HG03469 (cell line): ENCODE results near the gene RNGTT.
"Not testable (repeated sequence)": the region's sequence is repeated elsewhere in the genome, so short reads cannot be mapped to it uniquely, and the experiment has no call there.

Source experiments
- ATAC-seq: cut with Tn5 transposase; IDR thresholded peaks from one replicate; pipeline ENCODE4 v1.9.1; 2021; ENCODE audit warnings: mild to moderate bottlenecking, moderate library complexity, moderate number of reproducible peaks; ENCODE audit not compliant: unreplicated experiment

Gene RNGTT

GRCh38 chr6:88741071-88741470 lies 222.3 kb downstream of the RNGTT start:
- no peak for ATAC-seq

DNA sequence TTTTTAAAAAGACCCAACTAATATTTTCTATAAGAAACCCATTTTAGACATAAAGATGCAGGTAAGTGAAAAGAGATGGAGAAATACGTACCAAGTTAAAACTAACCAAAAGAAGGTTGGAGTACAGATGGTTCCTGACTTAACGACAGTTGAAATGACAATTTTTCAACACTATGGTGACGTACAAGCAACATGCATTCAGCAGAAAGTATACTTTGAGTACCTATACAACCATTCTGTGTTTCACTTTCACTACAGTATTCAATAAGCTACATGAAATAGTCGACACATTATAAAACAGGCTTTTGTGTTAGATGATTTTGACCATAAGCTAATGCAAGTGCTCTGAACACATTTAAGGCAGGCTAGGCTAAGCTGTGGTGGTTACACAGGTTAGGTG lies 228.9 kb downstream of the RNGTT start:
- no peak for ATAC-seq

DNA sequence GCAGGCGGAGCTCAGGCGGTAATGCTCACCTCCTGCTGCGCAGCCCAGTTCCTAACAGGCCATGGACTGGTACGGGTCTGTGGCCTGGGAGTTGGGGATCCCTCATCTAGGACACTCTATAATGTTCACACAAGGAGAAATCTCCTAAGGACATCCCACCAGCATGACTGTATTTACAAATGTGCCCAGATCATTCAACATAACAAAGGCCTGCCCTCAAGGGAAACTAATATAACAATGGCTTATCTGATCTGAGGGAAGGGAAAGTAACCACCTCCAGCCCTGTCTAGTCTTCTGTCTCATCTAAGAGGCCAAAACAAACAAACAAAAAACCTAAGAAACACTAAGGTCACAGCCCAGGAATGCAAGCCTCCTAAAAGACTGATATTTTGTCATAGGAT lies 232.8 kb downstream of the RNGTT start:
- no peak for ATAC-seq

- ATAC-seq, result no peak
Observed at GRCh38 chr6:88728756-88729155, 234.7 kb downstream of the RNGTT start.

DNA sequence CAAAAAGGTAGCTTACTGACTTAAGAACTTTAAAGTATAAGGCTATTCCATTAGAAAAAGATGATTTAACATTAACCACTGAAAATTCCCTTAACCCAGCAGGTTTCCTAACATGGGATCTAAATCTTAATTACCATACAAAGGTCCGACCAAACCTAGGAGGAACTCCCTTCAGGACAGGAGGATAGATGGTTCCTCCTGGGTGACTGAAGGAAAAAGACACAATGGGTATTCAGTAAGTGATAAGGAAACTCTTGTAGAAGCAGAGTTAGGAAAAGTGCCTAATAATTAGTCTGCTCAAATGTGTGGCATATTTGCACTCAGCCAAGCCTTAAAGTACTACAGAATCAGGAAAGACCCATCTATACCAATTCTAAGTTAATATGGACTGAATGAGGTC lies 237.0 kb downstream of the RNGTT start:
- ATAC-seq, result not testable (repeated sequence)

DNA sequence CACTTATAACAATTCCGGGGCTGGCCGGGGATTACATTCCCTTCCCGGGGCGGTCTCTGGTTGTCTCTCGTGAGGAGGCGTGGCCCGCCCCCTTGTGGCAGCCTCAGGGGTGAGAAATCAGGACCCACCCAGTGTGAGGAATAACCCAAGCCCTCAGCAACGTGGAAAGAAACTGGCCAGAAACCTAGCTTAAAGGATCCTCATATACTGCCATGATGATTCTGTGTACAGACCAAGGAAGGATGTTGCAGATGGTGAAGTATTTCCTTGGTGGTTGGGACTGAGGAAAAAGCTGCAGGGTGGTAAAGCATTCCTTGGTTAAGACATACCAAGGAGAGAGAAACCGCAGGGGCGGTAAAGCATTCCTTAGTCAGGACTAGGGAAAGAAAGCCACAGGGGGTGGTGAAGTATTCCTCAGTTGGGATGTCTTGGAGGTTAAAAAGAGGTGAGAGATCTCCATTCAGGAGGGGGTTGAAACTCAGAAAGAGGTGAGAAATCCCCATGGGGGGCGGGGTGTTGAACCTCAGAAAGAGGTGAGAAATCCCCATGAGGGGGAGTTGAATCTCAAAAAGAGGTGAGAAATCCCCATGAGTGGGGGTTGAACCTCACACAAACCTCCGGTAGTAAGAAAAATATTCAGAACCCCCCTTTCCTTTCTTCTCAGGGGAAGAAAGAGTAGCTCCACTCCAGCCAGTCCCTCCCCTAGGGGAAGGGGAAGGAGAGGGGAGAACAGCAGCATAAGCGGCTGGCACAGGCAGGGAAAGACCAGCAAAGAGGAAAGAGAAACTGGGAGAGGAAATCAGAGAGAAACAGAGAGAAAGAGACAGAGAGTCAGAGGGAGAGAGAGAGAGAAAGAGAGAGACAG lies 238.1 kb downstream of the RNGTT start:
- no peak for ATAC-seq

DNA sequence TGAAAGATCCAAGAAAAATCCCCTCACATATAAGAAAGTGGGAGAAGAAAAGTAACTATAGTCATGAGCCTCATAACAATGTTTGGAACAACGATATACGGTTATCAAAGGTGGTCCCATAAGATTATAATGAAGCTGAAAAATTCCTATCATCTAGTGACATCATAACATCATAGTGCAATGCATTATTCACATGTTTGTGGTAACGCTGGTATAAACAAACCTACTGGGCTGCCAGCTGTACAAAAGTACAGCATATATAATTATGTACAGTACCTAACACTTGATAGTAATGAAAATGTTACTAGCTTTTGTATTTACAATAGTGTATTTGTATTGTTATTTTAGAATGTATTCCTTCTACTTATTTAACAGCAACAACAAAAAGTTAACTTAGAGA lies 240.7 kb downstream of the RNGTT start:
- no peak for ATAC-seq

DNA sequence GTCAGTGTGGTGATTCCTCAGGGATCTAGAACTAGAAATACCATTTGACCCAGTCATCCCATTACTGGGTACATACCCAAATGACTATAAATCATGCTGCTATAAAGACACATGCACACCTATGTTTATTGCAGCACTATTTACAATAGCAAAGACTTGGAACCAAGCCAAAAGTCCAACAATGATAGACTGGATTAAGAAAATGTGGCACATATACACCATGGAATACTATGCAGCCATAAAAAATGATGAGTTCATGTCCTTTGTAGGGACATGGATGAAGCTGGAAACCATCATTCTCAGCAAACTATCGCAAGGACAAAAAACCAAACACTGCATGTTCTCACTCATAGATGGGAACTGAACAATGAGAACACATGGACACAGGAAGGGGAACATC lies 247.0 kb downstream of the RNGTT start:
- not testable (repeated sequence) for ATAC-seq

DNA sequence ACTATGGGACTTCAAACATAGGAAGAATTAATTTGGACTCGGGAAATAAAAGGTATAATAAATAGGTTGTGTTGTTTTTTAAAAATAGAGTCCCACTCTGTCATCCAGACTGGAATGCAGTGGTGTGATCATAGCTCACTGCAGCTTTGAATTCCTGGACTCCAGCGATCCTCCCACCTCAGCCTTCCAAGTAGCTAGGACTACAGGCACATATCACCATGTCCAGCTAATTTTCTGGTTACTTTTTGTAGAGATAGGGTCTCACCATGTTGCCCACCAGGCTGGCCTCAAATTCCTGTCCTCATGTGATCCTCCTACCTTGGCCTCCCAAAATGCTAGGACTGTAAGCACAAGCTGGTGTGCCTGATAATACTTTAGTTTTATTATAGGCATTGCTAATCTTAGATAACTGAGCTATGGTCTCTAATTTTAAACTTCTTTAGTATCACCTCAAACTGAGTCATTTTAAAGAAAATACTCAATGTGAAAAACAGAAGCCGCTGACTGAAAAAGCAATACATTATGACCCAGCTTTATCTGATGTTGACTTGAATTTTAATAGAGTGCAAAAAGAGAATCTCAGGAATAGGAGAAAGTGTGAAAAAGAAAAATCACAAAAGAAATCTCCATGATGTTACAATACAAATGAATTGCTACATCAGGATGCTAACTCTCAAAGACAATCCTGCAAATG lies 251.0 kb downstream of the RNGTT start:
- no peak for ATAC-seq

DNA sequence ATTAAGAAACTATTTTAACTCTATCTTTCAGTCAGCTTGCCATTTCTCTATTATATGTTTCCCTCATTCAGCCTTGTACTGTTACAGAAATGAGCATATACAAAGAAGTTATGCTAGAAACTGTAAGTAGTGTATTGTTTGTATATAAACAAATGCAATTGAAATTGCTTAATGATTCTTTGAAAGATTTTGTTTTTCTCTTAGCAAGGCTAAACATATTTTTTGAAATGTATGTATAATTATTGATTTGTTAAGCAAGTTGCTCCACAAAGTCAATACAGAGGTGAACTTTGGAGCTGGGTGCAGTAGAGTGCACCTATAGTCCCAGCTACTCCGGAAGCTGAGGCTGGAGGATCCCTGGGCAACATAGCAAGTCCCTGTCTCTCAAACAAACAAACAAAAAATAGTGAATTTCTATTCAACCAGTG lies 253.6 kb downstream of the RNGTT start:
- no peak for ATAC-seq

GRCh38 chr6:88708197-88708744 lies 255.1 kb downstream of the RNGTT start:
- no peak for ATAC-seq

DNA sequence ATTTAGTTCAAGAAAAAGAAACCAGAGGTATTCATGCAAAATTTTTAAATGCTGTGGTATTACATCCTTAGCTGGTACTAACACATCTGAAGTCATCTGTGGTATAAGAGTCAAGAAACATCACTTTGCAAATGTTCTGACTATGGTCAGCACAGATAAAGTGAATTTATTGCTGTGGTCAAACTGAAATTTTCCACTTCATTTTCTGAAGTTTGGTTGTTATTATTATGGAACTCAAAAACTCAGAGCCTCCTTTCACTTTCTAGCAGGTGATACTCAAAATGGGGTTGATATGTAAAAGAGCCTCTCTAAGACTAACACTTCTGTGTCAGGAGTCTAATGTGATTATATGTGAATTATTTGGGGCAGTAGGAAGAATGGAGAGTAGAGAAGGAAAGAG lies 257.8 kb downstream of the RNGTT start:
- peak; percentile 89 for ATAC-seq

DNA sequence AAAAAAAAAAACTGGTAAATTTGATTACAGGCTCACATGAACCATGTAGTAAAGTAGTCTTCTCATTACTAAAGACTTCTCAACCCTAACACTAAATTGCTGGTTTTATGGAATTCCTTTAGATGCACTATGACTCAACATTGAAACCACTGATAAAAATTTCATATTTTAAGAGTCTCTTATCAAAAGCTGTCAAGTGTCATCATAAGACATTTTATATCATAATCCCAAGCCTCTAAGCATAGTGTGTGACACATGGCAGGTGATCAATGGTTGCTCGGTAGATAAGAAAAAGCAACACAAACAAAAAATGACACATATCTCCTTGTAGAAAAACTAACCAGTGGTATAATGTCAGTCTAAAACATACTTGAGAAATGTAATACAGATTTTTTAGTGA lies 258.4 kb downstream of the RNGTT start:
- ATAC-seq, result no peak

DNA sequence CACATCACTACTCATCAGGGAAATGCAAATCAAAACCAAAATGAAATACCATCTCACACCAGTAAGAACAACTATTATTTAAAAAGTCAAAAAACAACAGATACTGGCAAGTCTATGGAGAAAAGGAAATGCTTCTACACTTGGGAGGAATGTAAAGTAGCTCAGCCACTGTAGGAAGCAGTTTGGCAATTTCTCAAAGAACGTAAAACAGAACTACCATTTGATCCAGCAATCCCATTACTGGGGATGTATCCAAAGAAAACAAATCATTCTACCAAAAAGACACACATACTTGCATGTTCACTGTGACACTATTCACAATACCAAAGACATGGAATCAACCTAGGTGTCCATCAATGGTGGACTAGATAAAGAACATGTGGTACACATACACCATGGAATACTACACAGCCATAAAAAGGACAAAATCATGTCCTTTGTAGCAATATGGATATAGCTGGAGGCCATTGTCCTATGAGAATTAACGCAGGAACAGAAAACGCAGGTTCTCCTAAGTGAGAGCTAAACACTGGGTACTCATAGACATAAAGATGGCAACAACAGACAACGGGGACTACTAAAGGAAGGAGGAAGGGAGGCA lies 260.4 kb downstream of the RNGTT start:
- ATAC-seq, result no peak

DNA sequence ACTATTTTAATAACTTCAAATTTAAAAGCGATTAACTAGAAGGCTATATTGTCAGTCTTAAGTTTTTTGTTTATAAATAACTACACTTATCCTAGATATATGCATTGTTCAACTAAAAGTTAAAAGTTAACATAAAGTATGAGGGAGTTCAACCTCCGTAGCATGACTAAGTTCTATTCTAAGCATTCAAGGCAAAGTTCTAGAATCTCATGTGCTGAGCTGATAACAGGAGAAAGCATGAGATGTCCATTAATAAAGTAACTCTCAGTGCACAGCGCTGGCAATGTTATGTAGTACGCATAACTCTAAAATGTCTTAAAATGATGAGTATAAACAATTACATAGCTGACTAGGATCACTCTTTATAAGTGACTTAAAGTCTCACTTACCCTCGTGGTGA lies 264.8 kb downstream of the RNGTT start:
- ATAC-seq, result no peak

GRCh38 chr6:88695937-88696336 lies 267.5 kb downstream of the RNGTT start:
- ATAC-seq, result no peak

DNA sequence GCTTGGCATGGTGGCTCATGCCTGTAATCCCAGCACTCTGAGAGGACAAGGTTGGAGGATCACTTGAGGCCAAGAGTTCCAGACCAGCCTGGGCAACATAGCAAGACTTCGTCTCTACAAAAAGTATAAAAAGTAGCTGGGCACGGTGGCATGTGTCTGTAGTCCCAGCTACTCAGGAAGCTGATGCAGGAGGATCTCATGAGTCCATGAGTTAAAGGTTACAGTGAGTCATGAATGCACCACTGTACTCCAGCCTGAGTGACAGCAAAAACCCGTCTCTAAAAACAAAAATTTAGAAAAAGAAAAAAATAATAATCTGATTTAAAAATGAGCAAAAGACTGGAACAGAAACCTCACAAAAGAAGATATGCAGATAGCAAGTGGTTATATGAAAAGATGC lies 279.7 kb downstream of the RNGTT start:
- ATAC-seq, result no peak

- no peak for ATAC-seq
Observed at GRCh38 chr6:88680654-88681053, 282.8 kb downstream of the RNGTT start.

DNA sequence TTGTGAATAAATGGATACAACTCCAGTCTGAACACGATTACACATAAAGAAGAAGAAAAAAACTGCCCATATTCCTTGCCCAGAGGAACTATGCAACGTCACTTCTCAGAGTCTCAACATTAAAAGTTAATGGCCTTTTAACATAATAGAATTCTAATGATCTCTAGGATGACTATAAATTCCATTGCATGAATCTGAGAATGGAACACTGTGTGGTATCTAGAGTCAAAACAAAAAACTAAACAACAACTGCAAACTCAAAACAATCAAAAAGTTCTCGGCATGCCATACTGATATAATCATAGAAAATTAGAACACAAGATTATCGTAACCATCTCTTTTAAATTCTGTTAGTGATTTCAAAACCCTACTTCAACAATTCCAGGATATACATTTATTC lies 283.6 kb downstream of the RNGTT start:
- no peak for ATAC-seq

DNA sequence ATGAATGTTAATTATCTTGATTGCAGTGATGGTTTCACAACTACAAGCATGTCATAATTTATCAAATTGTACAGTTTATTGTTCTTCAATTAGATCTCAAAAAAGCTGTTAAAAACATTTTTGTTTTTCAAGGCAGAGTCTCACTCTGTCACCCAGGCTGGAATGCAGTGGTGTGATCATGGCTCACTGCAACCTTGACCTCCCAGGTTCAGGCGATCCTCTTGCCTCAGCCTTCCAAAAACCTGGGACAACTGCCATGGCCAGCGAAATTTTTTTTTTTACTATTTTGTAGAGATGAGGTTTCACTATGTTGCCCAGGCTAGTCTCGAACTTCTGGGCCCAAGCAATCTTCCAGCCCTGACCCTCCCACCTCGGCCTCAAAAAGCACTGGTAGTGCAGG lies 286.1 kb downstream of the RNGTT start:
- no peak for ATAC-seq

DNA sequence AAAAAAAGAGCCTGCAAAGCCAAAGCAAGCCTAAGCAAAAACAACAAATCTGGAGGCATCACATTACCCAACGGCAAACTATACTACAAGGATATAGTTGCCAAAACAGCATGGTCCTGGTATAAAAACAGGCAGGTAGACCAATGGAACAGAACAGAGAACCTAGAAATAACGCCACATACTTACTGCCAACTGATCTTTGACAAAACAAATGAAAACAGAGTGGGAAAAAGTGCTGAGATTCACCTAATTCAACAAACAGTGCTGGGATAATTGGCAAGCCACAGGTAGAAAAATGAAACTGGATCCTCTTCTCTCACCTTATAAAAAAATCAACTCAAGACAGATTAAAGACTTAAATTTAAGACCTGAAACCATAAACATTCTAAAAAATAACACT lies 291.8 kb downstream of the RNGTT start:
- no peak for ATAC-seq

DNA sequence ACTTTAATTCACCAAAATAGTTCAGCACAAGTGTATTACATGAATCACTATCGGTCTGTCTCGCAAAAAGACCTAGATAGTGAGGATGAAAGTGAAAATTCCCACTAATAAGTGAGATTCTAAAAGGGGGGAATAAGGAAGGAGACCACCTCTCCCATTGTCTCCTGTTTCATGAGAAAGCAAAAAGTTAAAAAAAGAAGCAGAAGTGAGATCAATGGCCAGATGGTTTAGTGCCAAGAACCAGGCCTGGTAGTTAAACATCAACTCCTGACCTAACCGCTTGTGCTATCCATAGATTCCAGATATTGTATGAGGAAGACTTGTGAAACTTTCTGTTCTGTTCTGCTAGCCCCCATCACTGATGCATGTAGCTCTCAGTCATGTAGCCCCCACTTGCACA lies 293.0 kb downstream of the RNGTT start:
- ATAC-seq, result no peak
